ENCODE results near the gene KLK3. TPM values are rescaled to one million over a fixed set of nuclear protein-coding genes. Genes with fewer than 3 reads are reported as not detected.
A peak's percentile ranks its signal among the peaks of the same experiment; 100 is the strongest.
"Not testable (repeated sequence)": the region's sequence is repeated elsewhere in the genome, so short reads cannot be mapped to it uniquely, and the experiment has no call there.

Gene KLK3
- not detected for polyA plus RNA-seq

DNA sequence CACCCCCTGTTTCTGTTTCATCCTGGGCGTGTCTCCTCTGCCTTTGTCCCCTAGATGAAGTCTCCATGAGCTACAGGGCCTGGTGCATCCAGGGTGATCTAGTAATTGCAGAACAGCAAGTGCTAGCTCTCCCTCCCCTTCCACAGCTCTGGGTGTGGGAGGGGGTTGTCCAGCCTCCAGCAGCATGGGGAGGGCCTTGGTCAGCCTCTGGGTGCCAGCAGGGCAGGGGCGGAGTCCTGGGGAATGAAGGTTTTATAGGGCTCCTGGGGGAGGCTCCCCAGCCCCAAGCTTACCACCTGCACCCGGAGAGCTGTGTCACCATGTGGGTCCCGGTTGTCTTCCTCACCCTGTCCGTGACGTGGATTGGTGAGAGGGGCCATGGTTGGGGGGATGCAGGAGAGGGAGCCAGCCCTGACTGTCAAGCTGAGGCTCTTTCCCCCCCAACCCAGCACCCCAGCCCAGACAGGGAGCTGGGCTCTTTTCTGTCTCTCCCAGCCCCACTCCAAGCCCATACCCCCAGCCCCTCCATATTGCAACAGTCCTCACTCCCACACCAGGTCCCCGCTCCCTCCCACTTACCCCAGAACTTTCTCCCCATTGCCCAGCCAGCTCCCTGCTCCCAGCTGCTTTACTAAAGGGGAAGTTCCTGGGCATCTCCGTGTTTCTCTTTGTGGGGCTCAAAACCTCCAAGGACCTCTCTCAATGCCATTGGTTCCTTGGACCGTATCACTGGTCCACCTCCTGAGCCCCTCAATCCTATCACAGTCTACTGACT, at the start of gene KLK3:
Gene KLK3, plus strand, starts transcription at position 280 of the 775 bp plus-strand sequence. Its CDS starts 41 bp downstream, at position 321.
- H3K4me3 ChIP-seq (ENCODE audit: low read depth in 1 of 2, low read length in 2 of 2): no peak within 1 kb of the TSS
- WGBS, 2 donors: 69 to 74% methylated on average over 9 of the region's 9 CpGs

GRCh38 chr19:50808856-50809255, 45.9 kb upstream of the KLK3 start:
- Histone ChIP-seq H3K4me1 (ENCODE audit: control insufficient read depth in 2 of 2, insufficient read depth in 2 of 2, low read length in 1 of 2) (no peaks in the 10 kb centered on the region), H3K4me3 (ENCODE audit: low read depth in 1 of 2, low read length in 2 of 2) (no peak overlapping the region), H3K36me3 (ENCODE audit: control insufficient read depth in 2 of 2, insufficient read depth in 2 of 2, low read length in 1 of 2) (no peaks in the 10 kb centered on the region), H3K27me3 (ENCODE audit: control insufficient read depth in 1 of 2, insufficient read depth in 2 of 2, low read length in 2 of 2) (no peaks in the 10 kb centered on the region), H3K27ac (ENCODE audit: low read depth in 2 of 2, low read length in 1 of 2) (no peak overlapping the region), H3K9me3 (ENCODE audit: control insufficient read depth in 2 of 2, insufficient read depth in 1 of 2, low read depth in 1 of 2, low read length in 1 of 2) (no peaks in the 10 kb centered on the region)
- WGBS, 2 donors: 67 to 71% methylated on average over 1 of the region's 1 CpG

More for the DNA sequence above, at the start of gene KLK3:
- no peaks in the 10 kb centered on the region for H3K9me3 ChIP-seq (ENCODE audit: control insufficient read depth in 2 of 2, insufficient read depth in 1 of 2, low read depth in 1 of 2, low read length in 1 of 2)
- peaks cover 0 to 3% of the 10 kb centered on the region in 2 donors for H3K27me3 ChIP-seq (ENCODE audit: control insufficient read depth in 1 of 2, insufficient read depth in 2 of 2, low read length in 2 of 2)
- H3K4me1 ChIP-seq (ENCODE audit: control insufficient read depth in 2 of 2, insufficient read depth in 2 of 2, low read length in 1 of 2): peaks cover 0 to 7% of the 10 kb centered on the region in 2 donors
- H3K36me3 ChIP-seq (ENCODE audit: control insufficient read depth in 2 of 2, insufficient read depth in 2 of 2, low read length in 1 of 2): no peaks in the 10 kb centered on the region
- H3K27ac ChIP-seq (ENCODE audit: low read depth in 2 of 2, low read length in 1 of 2): no peak within 1 kb of the TSS

- not testable (repeated sequence) for H3K36me3 ChIP-seq (ENCODE audit: control insufficient read depth in 2 of 2, insufficient read depth in 2 of 2, low read length in 1 of 2); H3K4me3 ChIP-seq (ENCODE audit: low read depth in 1 of 2, low read length in 2 of 2); H3K4me1 ChIP-seq (ENCODE audit: control insufficient read depth in 2 of 2, insufficient read depth in 2 of 2, low read length in 1 of 2); H3K27ac ChIP-seq (ENCODE audit: low read depth in 2 of 2, low read length in 1 of 2); H3K27me3 ChIP-seq (ENCODE audit: control insufficient read depth in 1 of 2, insufficient read depth in 2 of 2, low read length in 2 of 2); H3K9me3 ChIP-seq (ENCODE audit: control insufficient read depth in 2 of 2, insufficient read depth in 1 of 2, low read depth in 1 of 2, low read length in 1 of 2)
- WGBS, 2 donors: 77 to 78% methylated on average over 3 of the region's 3 CpGs
Measured at GRCh38 chr19:50811622-50812238, 43.0 kb upstream of the KLK3 start.

DNA sequence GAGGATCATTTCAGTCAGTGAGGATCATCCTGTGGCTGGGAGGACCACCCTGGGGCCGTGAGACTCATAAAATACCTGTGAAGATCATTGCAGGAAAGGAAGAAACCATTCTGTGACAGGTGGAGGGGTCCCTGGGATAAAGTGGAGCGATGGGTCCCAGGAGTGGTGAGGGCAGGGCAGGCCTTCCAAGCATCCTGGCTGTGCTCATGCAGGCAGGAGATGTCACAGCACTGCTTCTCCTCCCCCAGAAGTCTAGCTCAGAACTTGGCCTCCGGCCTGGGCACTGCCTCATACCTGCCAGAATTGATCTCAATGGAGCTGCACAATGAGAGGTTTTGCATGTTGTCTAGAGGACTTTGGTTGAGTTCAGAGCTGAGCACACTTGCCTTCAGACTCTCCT, 42.2 kb upstream of the KLK3 start:
- Histone ChIP-seq H3K4me1 (ENCODE audit: control insufficient read depth in 2 of 2, insufficient read depth in 2 of 2, low read length in 1 of 2) (no peaks in the 10 kb centered on the region), H3K27me3 (ENCODE audit: control insufficient read depth in 1 of 2, insufficient read depth in 2 of 2, low read length in 2 of 2) (no peaks in the 10 kb centered on the region)
- WGBS, 2 donors: 54 to 72% methylated on average over 3 of the region's 3 CpGs

GRCh38 chr19:50814883-50815282, 39.8 kb upstream of the KLK3 start:
- Histone ChIP-seq H3K9me3 (ENCODE audit: control insufficient read depth in 2 of 2, insufficient read depth in 1 of 2, low read depth in 1 of 2, low read length in 1 of 2) (peaks cover 0 to 3% of the 10 kb centered on the region in 2 donors), H3K36me3 (ENCODE audit: control insufficient read depth in 2 of 2, insufficient read depth in 2 of 2, low read length in 1 of 2) (no peaks in the 10 kb centered on the region), H3K27me3 (ENCODE audit: control insufficient read depth in 1 of 2, insufficient read depth in 2 of 2, low read length in 2 of 2) (peaks cover 0 to 5% of the 10 kb centered on the region in 2 donors), H3K4me3 (ENCODE audit: low read depth in 1 of 2, low read length in 2 of 2) (no peak overlapping the region), H3K27ac (ENCODE audit: low read depth in 2 of 2, low read length in 1 of 2) (no peak overlapping the region), H3K4me1 (ENCODE audit: control insufficient read depth in 2 of 2, insufficient read depth in 2 of 2, low read length in 1 of 2) (peaks cover 6 to 9% of the 10 kb centered on the region in 2 donors)
- 77% methylated on average over 5 of the region's 5 CpGs for WGBS, 2 donors

More for the DNA sequence above, 42.2 kb upstream of the KLK3 start:
- no peaks in the 10 kb centered on the region for H3K9me3 ChIP-seq (ENCODE audit: control insufficient read depth in 2 of 2, insufficient read depth in 1 of 2, low read depth in 1 of 2, low read length in 1 of 2)
- no peak overlapping the region for H3K27ac ChIP-seq (ENCODE audit: low read depth in 2 of 2, low read length in 1 of 2)
- no peak overlapping the region for H3K4me3 ChIP-seq (ENCODE audit: low read depth in 1 of 2, low read length in 2 of 2)
- no peaks in the 10 kb centered on the region for H3K36me3 ChIP-seq (ENCODE audit: control insufficient read depth in 2 of 2, insufficient read depth in 2 of 2, low read length in 1 of 2)

- Histone ChIP-seq H3K9me3 (ENCODE audit: control insufficient read depth in 2 of 2, insufficient read depth in 1 of 2, low read depth in 1 of 2, low read length in 1 of 2) (peaks cover 0 to 3% of the 10 kb centered on the region in 2 donors), H3K27me3 (ENCODE audit: control insufficient read depth in 1 of 2, insufficient read depth in 2 of 2, low read length in 2 of 2) (peaks cover 0 to 5% of the 10 kb centered on the region in 2 donors), H3K4me1 (ENCODE audit: control insufficient read depth in 2 of 2, insufficient read depth in 2 of 2, low read length in 1 of 2) (peaks cover 6 to 9% of the 10 kb centered on the region in 2 donors), H3K36me3 (ENCODE audit: control insufficient read depth in 2 of 2, insufficient read depth in 2 of 2, low read length in 1 of 2) (no peaks in the 10 kb centered on the region), H3K4me3 (ENCODE audit: low read depth in 1 of 2, low read length in 2 of 2) (no peak overlapping the region), H3K27ac (ENCODE audit: low read depth in 2 of 2, low read length in 1 of 2) (no peak overlapping the region)
- 95 to 97% methylated on average over 1 of the region's 1 CpG for WGBS, 2 donors
Measured at GRCh38 chr19:50815439-50815838, 39.3 kb upstream of the KLK3 start.

- Histone ChIP-seq H3K27ac (ENCODE audit: low read depth in 2 of 2, low read length in 1 of 2) (no peak overlapping the region), H3K4me1 (ENCODE audit: control insufficient read depth in 2 of 2, insufficient read depth in 2 of 2, low read length in 1 of 2) (peaks cover 8 to 9% of the 10 kb centered on the region in 2 donors), H3K36me3 (ENCODE audit: control insufficient read depth in 2 of 2, insufficient read depth in 2 of 2, low read length in 1 of 2) (no peaks in the 10 kb centered on the region), H3K4me3 (ENCODE audit: low read depth in 1 of 2, low read length in 2 of 2) (peak overlapping the region in 1 of 2 donors; percentile 2), H3K27me3 (ENCODE audit: control insufficient read depth in 1 of 2, insufficient read depth in 2 of 2, low read length in 2 of 2) (peaks cover 0 to 5% of the 10 kb centered on the region in 2 donors), H3K9me3 (ENCODE audit: control insufficient read depth in 2 of 2, insufficient read depth in 1 of 2, low read depth in 1 of 2, low read length in 1 of 2) (peaks cover 0 to 3% of the 10 kb centered on the region in 2 donors)
- 8 to 12% methylated on average over 52 of the region's 52 CpGs for WGBS, 2 donors
Measured at GRCh38 chr19:50817941-50818858, 36.5 kb upstream of the KLK3 start.

GRCh38 chr19:50818859-50819472, 35.7 kb upstream of the KLK3 start:
- Histone ChIP-seq H3K27ac (ENCODE audit: low read depth in 2 of 2, low read length in 1 of 2) (no peak overlapping the region), H3K36me3 (ENCODE audit: control insufficient read depth in 2 of 2, insufficient read depth in 2 of 2, low read length in 1 of 2) (no peaks in the 10 kb centered on the region), H3K4me1 (ENCODE audit: control insufficient read depth in 2 of 2, insufficient read depth in 2 of 2, low read length in 1 of 2) (peaks cover 8 to 9% of the 10 kb centered on the region in 2 donors), H3K27me3 (ENCODE audit: control insufficient read depth in 1 of 2, insufficient read depth in 2 of 2, low read length in 2 of 2) (peaks cover 0 to 5% of the 10 kb centered on the region in 2 donors), H3K4me3 (ENCODE audit: low read depth in 1 of 2, low read length in 2 of 2) (no peak overlapping the region), H3K9me3 (ENCODE audit: control insufficient read depth in 2 of 2, insufficient read depth in 1 of 2, low read depth in 1 of 2, low read length in 1 of 2) (peaks cover 0 to 3% of the 10 kb centered on the region in 2 donors)
- WGBS, 2 donors: 65 to 74% methylated on average over 12 of the region's 12 CpGs

DNA sequence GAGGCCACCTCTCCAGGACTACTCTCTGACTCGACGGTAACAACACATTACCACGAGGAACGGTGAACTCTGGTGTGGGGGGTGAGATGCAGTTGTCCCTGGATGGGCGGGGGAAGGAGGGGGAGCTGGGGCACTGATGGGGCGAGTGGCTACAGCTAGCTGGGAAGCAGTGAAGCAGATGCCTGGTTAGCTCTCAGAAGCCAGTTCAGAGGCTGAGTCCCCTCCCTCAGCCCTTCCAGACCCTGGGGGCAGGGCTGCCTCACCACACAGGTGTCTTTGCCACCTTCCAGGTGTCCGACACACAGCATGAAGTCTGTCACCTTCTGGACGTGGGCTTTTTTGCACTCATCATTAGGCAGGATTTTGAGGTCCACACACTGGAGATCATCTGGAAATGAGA, 35.1 kb upstream of the KLK3 start:
- peaks cover 0 to 5% of the 10 kb centered on the region in 2 donors for H3K27me3 ChIP-seq (ENCODE audit: control insufficient read depth in 1 of 2, insufficient read depth in 2 of 2, low read length in 2 of 2)
- WGBS, 2 donors: 26 to 53% methylated on average over 8 of the region's 8 CpGs
- H3K36me3 ChIP-seq (ENCODE audit: control insufficient read depth in 2 of 2, insufficient read depth in 2 of 2, low read length in 1 of 2): no peaks in the 10 kb centered on the region
- peaks cover 8 to 9% of the 10 kb centered on the region in 2 donors for H3K4me1 ChIP-seq (ENCODE audit: control insufficient read depth in 2 of 2, insufficient read depth in 2 of 2, low read length in 1 of 2)
- no peak overlapping the region for H3K4me3 ChIP-seq (ENCODE audit: low read depth in 1 of 2, low read length in 2 of 2)
- peaks cover 0 to 3% of the 10 kb centered on the region in 2 donors for H3K9me3 ChIP-seq (ENCODE audit: control insufficient read depth in 2 of 2, insufficient read depth in 1 of 2, low read depth in 1 of 2, low read length in 1 of 2)
- H3K27ac ChIP-seq (ENCODE audit: low read depth in 2 of 2, low read length in 1 of 2): no peak overlapping the region
